Endodermal cell (in vitro differentiated cells): ENCODE data around the gene MYO7B. TPM values are rescaled to one million over a fixed set of nuclear protein-coding genes. Genes with fewer than 3 reads are reported as not detected.

Source experiments
- DNase-seq: peaks from one replicate; pipeline ENCODE4 v3.0.0-alpha.2; 2017
- H3K27ac ChIP-seq: 2 replicates; pipeline ENCODE4 v1.5.1; 2013; ENCODE audit warnings: mild to moderate bottlenecking, low read depth, low read length, moderate library complexity
- H3K27me3 ChIP-seq: 2 replicates; pipeline ENCODE4 v1.6.1; 2013; ENCODE audit warnings: mild to moderate bottlenecking, low read length, moderate library complexity; ENCODE audit not compliant: insufficient read depth, control insufficient read depth, poor library complexity, severe bottlenecking
- H3K36me3 ChIP-seq: 2 replicates; pipeline ENCODE4 v1.7.0; 2013; ENCODE audit warnings: mild to moderate bottlenecking, low read length, moderate library complexity; ENCODE audit not compliant: control insufficient read depth, insufficient read depth
- H3K4me1 ChIP-seq: one replicate; pipeline ENCODE4 v1.7.0; 2013; ENCODE audit warnings: low read length; ENCODE audit not compliant: control insufficient read depth, insufficient read depth
- H3K4me3 ChIP-seq: 2 replicates; pipeline ENCODE4 v1.5.1; 2013; ENCODE audit warnings: mild to moderate bottlenecking, low read length, moderate library complexity
- H3K9ac ChIP-seq: 2 replicates; pipeline ENCODE4 v1.6.1; 2013; ENCODE audit warnings: mild to moderate bottlenecking, low read length, moderate library complexity; ENCODE audit not compliant: poor library complexity, severe bottlenecking; ENCODE audit errors: extremely low read depth
- H3K9me3 ChIP-seq: 2 replicates; pipeline ENCODE4 v1.6.1; 2013; ENCODE audit warnings: mild to moderate bottlenecking, low read length, moderate library complexity; ENCODE audit not compliant: control insufficient read depth
- H3K27ac Mint-ChIP-seq: 2 replicates; pipeline ENCODE4 v1.8.0; 2020; ENCODE audit warnings: mixed read lengths
- H3K27me3 Mint-ChIP-seq: 2 replicates; pipeline ENCODE4 v1.8.0; 2021; ENCODE audit warnings: mild to moderate bottlenecking, mixed read lengths; ENCODE audit not compliant: insufficient read depth
- H3K36me3 Mint-ChIP-seq: 2 replicates; pipeline ENCODE4 v1.8.0; 2020; ENCODE audit warnings: low read depth, mixed read lengths
- H3K4me1 Mint-ChIP-seq: 2 replicates; pipeline ENCODE4 v1.8.0; 2020; ENCODE audit warnings: mixed read lengths
- H3K4me3 Mint-ChIP-seq: 2 replicates; pipeline ENCODE4 v1.8.0; 2020; ENCODE audit warnings: mild to moderate bottlenecking, moderate library complexity, mixed read lengths
- H3K9me3 Mint-ChIP-seq: 2 replicates; pipeline ENCODE4 v1.8.0; 2020; ENCODE audit warnings: mild to moderate bottlenecking, mixed read lengths
- CTCF ChIP-seq: fragments of 200-600 bp; sonication (generic); conservative IDR thresholded peaks from 2 replicates; pipeline ENCODE4 v1.5.0; 2021; ENCODE audit warnings: antibody characterized with exemption, mild to moderate bottlenecking
- WGBS, 2 experiments: methylation state at CpG; one replicate each; pipeline versions ENCODE4 v1.1.5 to v1.1.7; 2013; ENCODE audit warnings: missing lambda C conversion rate in 2 of 2, mixed read lengths in 1 of 2; ENCODE audit not compliant: insufficient coverage in 1 of 2, insufficient read length in 1 of 2; 5-methylcytosine and 5-hydroxymethylcytosine counted together
- total RNA-seq, 2 donors: library from RNA; stranded (reverse); fragmentation: NEBNext Ultra II Directional in 1 of 2; extraction: Animal tissue kit (Norgen Biotek cat#: 25700) in 1 of 2; gene quantifications; 2 replicates in 1 of 2; 3 replicates in 1 of 2; pipeline ENCODE4 v1.2.1, GENCODE V29; 2021

MYO7B gene
- total RNA-seq, 2 donors from 2014 or later: 0.11 TPM; not detected in 1

- Mint-ChIP-seq H3K36me3 (no peaks in the 10 kb centered on the region), H3K4me1 (peaks cover 5% of the 10 kb centered on the region), H3K27me3 (peaks cover 78% of the 10 kb centered on the region), H3K9me3 (no peaks in the 10 kb centered on the region), H3K27ac (no peak overlapping the region), H3K4me3 (peak overlapping the region; percentile 63)
- H3K9me3 ChIP-seq: no peaks in the 10 kb centered on the region
- H3K4me1 ChIP-seq: no peaks in the 10 kb centered on the region
- H3K4me3 ChIP-seq: peak overlapping the region; percentile 71
- no peak overlapping the region for H3K9ac ChIP-seq
- H3K36me3 ChIP-seq: no peaks in the 10 kb centered on the region
- DNase-seq: peak; percentile 77
- no peak for TF ChIP-seq CTCF
- 14 to 21% methylated on average over 19 to 64 of the region's 72 CpGs for WGBS, 2 experiments
- no peak overlapping the region for H3K27ac ChIP-seq
- peaks cover 59% of the 10 kb centered on the region for H3K27me3 ChIP-seq
These were observed 139.0 kb downstream of the MYO7B start for GRCh38 chr2:127674241-127675209.

GRCh38 chr2:127675331-127676261 lies 140.1 kb downstream of the MYO7B start, which contains the start of gene LIMS2:
Gene LIMS2 (minus strand): TSS chr2:127675530. CDS start chr2:127675024, 506 bp downstream.
- Histone ChIP-seq H3K4me1 (no peaks in the 10 kb centered on the region), H3K4me3 (peak within 1 kb of the TSS; percentile 75), H3K9ac (no peak within 1 kb of the TSS), H3K36me3 (no peaks in the 10 kb centered on the region), H3K27ac (no peak within 1 kb of the TSS), H3K9me3 (no peaks in the 10 kb centered on the region), H3K27me3 (peaks cover 59% of the 10 kb centered on the region)
- Mint-ChIP-seq H3K27ac (no peak within 1 kb of the TSS), H3K4me3 (peak within 1 kb of the TSS; percentile 63), H3K4me1 (peaks cover 5% of the 10 kb centered on the region), H3K9me3 (no peaks in the 10 kb centered on the region), H3K36me3 (no peaks in the 10 kb centered on the region), H3K27me3 (peaks cover 70% of the 10 kb centered on the region)
- TF ChIP-seq CTCF: peak; percentile 27
- 8 to 13% methylated on average over 8 to 56 of the region's 56 CpGs for WGBS, 2 experiments
- peak; percentile 82 for DNase-seq

GRCh38 chr2:127676906-127677305 lies 141.4 kb downstream of the MYO7B start:
- no peaks in the 10 kb centered on the region for H3K9me3 Mint-ChIP-seq
- no peaks in the 10 kb centered on the region for H3K36me3 Mint-ChIP-seq
- Histone ChIP-seq H3K27ac (no peak overlapping the region), H3K9me3 (no peaks in the 10 kb centered on the region), H3K36me3 (no peaks in the 10 kb centered on the region), H3K27me3 (peaks cover 59% of the 10 kb centered on the region), H3K4me1 (no peaks in the 10 kb centered on the region), H3K4me3 (no peak overlapping the region), H3K9ac (no peak overlapping the region)
- WGBS, 2 experiments: 89 to 100% methylated on average over 1 to 2 of the region's 2 CpGs
- H3K27me3 Mint-ChIP-seq: peaks cover 66% of the 10 kb centered on the region
- peaks cover 5% of the 10 kb centered on the region for H3K4me1 Mint-ChIP-seq
- H3K27ac Mint-ChIP-seq: no peak overlapping the region
- TF ChIP-seq CTCF: no peak
- DNase-seq: peak; percentile 44
- H3K4me3 Mint-ChIP-seq: no peak overlapping the region
